H1 (cell line): ENCODE results near the gene AKT1. TPM values are rescaled to one million over a fixed set of nuclear protein-coding genes. Genes with fewer than 3 reads are reported as not detected.
A peak's percentile ranks its signal among the peaks of the same experiment; 100 is the strongest.

Source experiments
- CTCF ChIA-PET: fragments of 300-600 bp; sonication (Branson Sonifier 250); formaldehyde crosslinking; loops from one replicate; lab custom pipeline; 2021; ENCODE audit not compliant: partially characterized antibody; lab: Charles Lee
- POLR2A ChIA-PET: fragments of 300-600 bp; sonication (Branson Sonifier 250); formaldehyde crosslinking; loops from one replicate; lab custom pipeline; 2021; ENCODE audit warnings: inconsistent platforms; ENCODE audit not compliant: partially characterized antibody; lab: Charles Lee
- DNase-seq, 2 experiments: peaks; one replicate each; pipeline versions ENCODE4 v3.0.0 to v3.0.0-alpha.2; 2010 to 2022; ENCODE audit warnings: low spot score in 2 of 2, low read depth in 1 of 2, mixed read lengths in 1 of 2
- FAIRE-seq: peaks from 2 replicates; lab custom pipeline; 2011; peaks lifted over from hg19 to GRCh38; lab: Jason Lieb, UNC
- H2AFZ ChIP-seq: 2 replicates; pipeline ENCODE4 v1.8.1; 2012; ENCODE audit warnings: low read length, inconsistent platforms
- H2AK5ac ChIP-seq: 2 replicates; pipeline ENCODE4 v1.6.1; 2013; ENCODE audit warnings: low read depth, low read length
- H2BK120ac ChIP-seq: replicated peaks from 2 replicates; pipeline ENCODE3; 2013; ENCODE audit warnings: low read depth, low read length, inconsistent platforms
- H2BK12ac ChIP-seq: 2 replicates; pipeline ENCODE4 v1.6.1; 2013; ENCODE audit warnings: low read depth, low read length
- H2BK15ac ChIP-seq: 2 replicates; pipeline ENCODE4 v1.6.1; 2013; ENCODE audit warnings: low read length
- H2BK20ac ChIP-seq: 2 replicates; pipeline ENCODE4 v1.6.1; 2013; ENCODE audit warnings: low read length
- H2BK5ac ChIP-seq: 2 replicates; pipeline ENCODE4 v1.6.1; 2013; ENCODE audit warnings: low read depth, low read length
- H3K14ac ChIP-seq: 2 replicates; pipeline ENCODE4 v1.6.1; 2013; ENCODE audit warnings: inconsistent platforms; ENCODE audit not compliant: insufficient read length
- H3K18ac ChIP-seq: 2 replicates; pipeline ENCODE4 v1.6.1; 2013; ENCODE audit warnings: low read length; ENCODE audit errors: extremely low read depth
- H3K23ac ChIP-seq: 2 replicates; pipeline ENCODE4 v1.6.1; 2013; ENCODE audit warnings: inconsistent platforms; ENCODE audit not compliant: insufficient read length
- H3K23me2 ChIP-seq: 2 replicates; pipeline ENCODE4 v1.6.1; 2013; ENCODE audit warnings: low read depth, low read length
- H3K27ac ChIP-seq: 2 replicates; pipeline ENCODE4 v1.6.1; 2011; ENCODE audit warnings: low read depth, low read length, inconsistent platforms
- H3K27me3 ChIP-seq, 4 experiments: replicated peaks in 1 of 4; 1 replicate in 1 of 4; 2 replicates in 3 of 4; pipeline versions ENCODE4 v1.6.1 to v1.8.1; 2011 to 2013; ENCODE audit warnings: low read length in 3 of 4, mild to moderate bottlenecking in 3 of 4, inconsistent platforms in 2 of 4, mixed read lengths in 2 of 4, moderate library complexity in 1 of 4; ENCODE audit not compliant: control insufficient read depth in 3 of 4, insufficient read depth in 3 of 4; ENCODE audit errors: extremely low read depth in 1 of 4
- H3K36me3 ChIP-seq, 4 experiments: 2 replicates each; pipeline versions ENCODE4 v1.6.1 to v1.8.1; 2011 to 2013; ENCODE audit warnings: mild to moderate bottlenecking in 4 of 4, low read length in 3 of 4, moderate library complexity in 2 of 4, control low read depth in 1 of 4, inconsistent platforms in 1 of 4; ENCODE audit not compliant: insufficient read depth in 4 of 4, control insufficient read depth in 2 of 4
- H3K4ac ChIP-seq: replicated peaks from 2 replicates; pipeline ENCODE3; 2013; ENCODE audit warnings: low read length, low read depth, mixed read lengths, inconsistent platforms; ENCODE audit not compliant: insufficient read length
- H3K4me1 ChIP-seq, 4 experiments: replicated peaks in 1 of 4; 1 replicate in 1 of 4; 2 replicates in 3 of 4; pipeline versions ENCODE4 v1.6.1 to v1.8.1; 2011 to 2013; ENCODE audit warnings: low read length in 3 of 4, inconsistent platforms in 2 of 4, mixed read lengths in 1 of 4; ENCODE audit not compliant: insufficient read depth in 4 of 4, control insufficient read depth in 3 of 4
- H3K4me2 ChIP-seq, 2 experiments: 2 replicates each; pipeline versions ENCODE4 v1.6.1 to v1.8.1; 2011 to 2013; ENCODE audit warnings: low read depth in 2 of 2, low read length in 2 of 2, control low read depth in 1 of 2, inconsistent platforms in 1 of 2, mild to moderate bottlenecking in 1 of 2; ENCODE audit not compliant: insufficient read depth in 1 of 2
- H3K4me3 ChIP-seq, 4 experiments: fragments of 200-600, 300-600 bp in 1 of 4; sonication (generic), shearing (Covaris generic), sonication (Bioruptor Twin) in 1 of 4; 2 replicates each; pipeline versions ENCODE4 v1.5.1 to v1.8.1; 2011 to 2016; ENCODE audit warnings: low read length in 4 of 4, low read depth in 3 of 4, control low read depth in 2 of 4, inconsistent platforms in 2 of 4, mild to moderate bottlenecking in 2 of 4, mixed read lengths in 1 of 4, moderate library complexity in 1 of 4; ENCODE audit not compliant: insufficient read depth in 2 of 4; ENCODE audit errors: extremely low read depth in 1 of 4
- H3K56ac ChIP-seq: replicated peaks from 2 replicates; pipeline ENCODE3; 2013; ENCODE audit warnings: low read depth, mild to moderate bottlenecking, mixed read lengths, low read length, inconsistent platforms; ENCODE audit not compliant: insufficient read length
- H3K79me1 ChIP-seq: 2 replicates; pipeline ENCODE4 v1.6.1; 2013; ENCODE audit warnings: low read depth, low read length, control low read depth
- H3K79me2 ChIP-seq, 2 experiments: 2 replicates each; pipeline versions ENCODE4 v1.6.1 to v1.8.1; 2012 to 2013; ENCODE audit warnings: low read length in 2 of 2, mild to moderate bottlenecking in 2 of 2, inconsistent platforms in 1 of 2; ENCODE audit not compliant: insufficient read depth in 2 of 2, control insufficient read depth in 1 of 2
- H3K9ac ChIP-seq, 4 experiments: replicated peaks in 1 of 4; 1 replicate in 1 of 4; 2 replicates in 3 of 4; pipeline versions ENCODE4 v1.6.1 to v1.8.1; 2011 to 2013; ENCODE audit warnings: low read depth in 3 of 4, low read length in 3 of 4, control low read depth in 2 of 4, mild to moderate bottlenecking in 2 of 4, moderate library complexity in 2 of 4, inconsistent platforms in 1 of 4; ENCODE audit errors: extremely low read depth in 1 of 4
- H3K9me3 ChIP-seq, 2 experiments: 2 replicates each; pipeline versions ENCODE4 v1.6.1 to v1.8.1; 2012 to 2013; ENCODE audit warnings: mild to moderate bottlenecking in 2 of 2, moderate library complexity in 2 of 2, control low read depth in 1 of 2, inconsistent platforms in 1 of 2, low read depth in 1 of 2, low read length in 1 of 2, mixed read lengths in 1 of 2; ENCODE audit not compliant: insufficient read depth in 2 of 2
- H4K20me1 ChIP-seq, 2 experiments: replicated peaks in 1 of 2; 2 replicates each; pipeline versions ENCODE3 to v1.8.1; 2011 to 2013; ENCODE audit warnings: inconsistent platforms in 2 of 2, low read length in 2 of 2, mild to moderate bottlenecking in 1 of 2; ENCODE audit not compliant: insufficient read depth in 2 of 2, control insufficient read depth in 1 of 2
- H4K5ac ChIP-seq: 2 replicates; pipeline ENCODE4 v1.6.1; 2013; ENCODE audit warnings: low read length, low read depth, mixed read lengths, inconsistent platforms; ENCODE audit not compliant: insufficient read length
- H4K8ac ChIP-seq: 2 replicates; pipeline ENCODE4 v1.8.0; 2013; ENCODE audit warnings: mild to moderate bottlenecking, moderate library complexity, low read length, inconsistent platforms; ENCODE audit not compliant: insufficient read depth; ENCODE audit errors: extremely low read depth
- H4K91ac ChIP-seq: replicated peaks from 2 replicates; pipeline ENCODE3; 2013; ENCODE audit warnings: low read length, mixed read lengths, inconsistent platforms; ENCODE audit not compliant: insufficient read length
- ATF2 ChIP-seq: IDR thresholded peaks from 2 replicates; pipeline ENCODE4 v1.6.1; 2012; ENCODE audit warnings: low read length, inconsistent platforms
- CBX5 ChIP-seq: fragments of 300-800, 300-1000 bp; sonication (generic); IDR thresholded peaks from 2 replicates; pipeline ENCODE4 v1.7.1; 2016; ENCODE audit warnings: antibody characterized with exemption, low read length, low read depth
- CEBPB ChIP-seq: IDR thresholded peaks from 2 replicates; pipeline ENCODE4 v1.6.1; 2012; ENCODE audit warnings: low read depth, low read length
- EZH2 ChIP-seq: fragments of 200-600 bp; sonication (generic); IDR thresholded peaks from 2 replicates; pipeline ENCODE4 v1.7.1; 2012; ENCODE audit warnings: low read depth, mild to moderate bottlenecking, moderate library complexity, low read length, inconsistent platforms; ENCODE audit not compliant: severe bottlenecking
- GTF2F1 ChIP-seq: IDR thresholded peaks from 2 replicates; pipeline ENCODE4 v1.6.1; 2012; ENCODE audit warnings: low read depth, low read length, improper control_type of control experiment, borderline replicate concordance
- JUN ChIP-seq: IDR thresholded peaks from 2 replicates; pipeline ENCODE4 v1.6.1; 2011; ENCODE audit warnings: low read depth, mild to moderate bottlenecking, improper control_type of control experiment, low read length
- KDM4A ChIP-seq: IDR thresholded peaks from one replicate; pipeline ENCODE4 v1.7.1; 2012; ENCODE audit warnings: low read depth, mild to moderate bottlenecking, moderate library complexity, low read length, inconsistent platforms; ENCODE audit not compliant: severe bottlenecking
- RBBP5 ChIP-seq: IDR thresholded peaks from 2 replicates; pipeline ENCODE4 v1.7.1; 2012; ENCODE audit warnings: low read depth, mild to moderate bottlenecking, inconsistent platforms, low read length, moderate library complexity, borderline replicate concordance
- RXRA ChIP-seq: IDR thresholded peaks from 2 replicates; pipeline ENCODE4 v1.6.1; 2011; ENCODE audit warnings: low read depth, mild to moderate bottlenecking, low read length, moderate library complexity; ENCODE audit not compliant: insufficient read depth
- SIX5 ChIP-seq: IDR thresholded peaks from 2 replicates; pipeline ENCODE4 v1.6.1; 2011; ENCODE audit warnings: mild to moderate bottlenecking, low read depth, low read length
- TAF7 ChIP-seq: optimal IDR thresholded peaks from 2 replicates; pipeline ENCODE3; 2011; ENCODE audit warnings: low read depth, mild to moderate bottlenecking, inconsistent platforms, low read length, moderate library complexity, borderline replicate concordance
- WGBS, 2 experiments: shearing (Covaris generic) in 1 of 2; methylation state at CpG; one replicate each; pipeline versions ENCODE4 v1.1.6 to v1.1.7; 2013 to 2015; ENCODE audit warnings: low lambda C conversion rate in 2 of 2, mixed read lengths in 2 of 2, inconsistent platforms in 1 of 2, low coverage in 1 of 2, missing lambda C conversion rate in 1 of 2; ENCODE audit not compliant: insufficient replicate concordance in 2 of 2, insufficient coverage in 1 of 2, insufficient read length in 1 of 2; ENCODE audit errors: extremely low coverage in 1 of 2, missing lambda C conversion rate in 1 of 2; 5-methylcytosine and 5-hydroxymethylcytosine counted together
- polyA plus RNA-seq, 7 experiments: library from polyadenylated mRNA; depleted of rRNA in 3 of 7; stranded (reverse) in 5 of 7; unstranded in 2 of 7; fragments of >200 nt in 5 of 7; fragments of 200-250 nt in 2 of 7; gene quantifications; 1 replicate in 5 of 7; 2 replicates in 1 of 7; 4 replicates in 1 of 7; pipeline versions ENCODE4 v1.2.1 to v1.2.3, GENCODE V29; 2011 to 2013; ENCODE audit warnings: missing spikeins in 2 of 7, mixed read lengths in 2 of 7
- total RNA-seq: library from RNA; stranded (reverse); fragmentation: NEBNext Ultra II Directional; extraction: Animal tissue kit (Norgen Biotek cat#: 25700); gene quantifications from 2 replicates; pipeline ENCODE4 v1.2.1, GENCODE V29; 2021

The AKT1 gene
- total and polyA plus RNA-seq, 2 of the 8 experiments (the other 6 are each of a cell fraction or from before 2014, with no cell fraction given): 68.1 to 71.5 TPM

GRCh38 chr14:104793703-104793959 is 1.9 kb downstream of the AKT1 start:
- no peak for TF ChIP-seq EZH2
- no peak for TF ChIP-seq SIX5
- TF ChIP-seq JUN: no peak
- no peak for TF ChIP-seq GTF2F1
- TF ChIP-seq RXRA: no peak
- no peak for TF ChIP-seq ATF2
- TF ChIP-seq TAF7: no peak
- no peak for TF ChIP-seq RBBP5
- no peak for TF ChIP-seq KDM4A
- no peak for TF ChIP-seq CEBPB
- TF ChIP-seq CBX5: no peak
- H2AK5ac ChIP-seq: peak overlapping the region; percentile 11; the same call in 1 of the 2 replicates
- no peak overlapping the region for H4K5ac ChIP-seq
- no peak overlapping the region for H3K9ac ChIP-seq
- POLR2A ChIA-PET: interaction anchor here (1.0 to 1.7 kb wide), 4 partner anchors 12 to 26 kb away, joined by 3 to 9 read pairs (median 4); no protein-coding TSS in a partner anchor
- 40% methylated on average over 2 of the region's 2 CpGs; no CpG with 5 or more reads in 1 of the 2 experiments for WGBS, 2 experiments
- peaks cover 6 to 35% (median 30%) of the 10 kb centered on the region in 4 experiments for H3K27me3 ChIP-seq
- H3K4me2 ChIP-seq: peak overlapping the region; percentile 88 to 93
- H3K56ac ChIP-seq: no peak overlapping the region
- no peak overlapping the region for H3K23ac ChIP-seq
- H3K14ac ChIP-seq: no peak overlapping the region
- no peak for FAIRE-seq
- peak overlapping the region in 1 of 4 experiments; percentile 74; a peak in 2 of 8 replicates for H3K4me3 ChIP-seq
- no peak overlapping the region for H2BK120ac ChIP-seq
- H3K9me3 ChIP-seq: no peaks in the 10 kb centered on the region
- H4K20me1 ChIP-seq: peaks cover 23 to 34% of the 10 kb centered on the region in 2 experiments
- peak overlapping the region; percentile 22 for H2BK5ac ChIP-seq
- H4K91ac ChIP-seq: no peak overlapping the region
- peaks cover 13% of the 10 kb centered on the region; the same call in 1 of the 2 replicates for H3K23me2 ChIP-seq
- peaks cover 8% of the 10 kb centered on the region for H3K79me1 ChIP-seq
- H3K4me1 ChIP-seq: peaks cover 4 to 41% (median 30%) of the 10 kb centered on the region in 4 experiments
- peak overlapping the region; percentile 48; the same call in 1 of the 2 replicates for H2BK20ac ChIP-seq
- CTCF ChIA-PET: interaction anchor here (0.8 to 11.1 kb wide), 5 partner anchors 18 to 252 kb away, joined by 3 to 110 read pairs (median 3); no protein-coding TSS in a partner anchor
- H3K79me2 ChIP-seq: peaks cover 0 to 6% of the 10 kb centered on the region in 2 experiments; a peak in 1 of 4 replicates
- DNase-seq: no peak
- peaks cover 0 to 4% (median 0%) of the 10 kb centered on the region in 4 experiments; a peak in 3 of 8 replicates for H3K36me3 ChIP-seq
- H3K18ac ChIP-seq: peak overlapping the region; percentile 26
- 0 out of 2 replicates have a peak overlapping the region, but pooled peaks have one; percentile 87 for H2BK12ac ChIP-seq
- H2AFZ ChIP-seq: no peak overlapping the region
- no peak overlapping the region for H3K27ac ChIP-seq
- H2BK15ac ChIP-seq: peak overlapping the region; percentile 2; the same call in 1 of the 2 replicates
- H4K8ac ChIP-seq: no peak overlapping the region
- H3K4ac ChIP-seq: no peak overlapping the region
